HG03469 (cell line): ENCODE data around the gene RTN4RL2.

ENCODE experiments used
- ATAC-seq: cut with Tn5 transposase; IDR thresholded peaks from one replicate; pipeline ENCODE4 v1.9.1; 2021; ENCODE audit warnings: mild to moderate bottlenecking, moderate library complexity, moderate number of reproducible peaks; ENCODE audit not compliant: unreplicated experiment

RTN4RL2 gene

GRCh38 chr11:57498540-57498939 is 38.2 kb downstream of the RTN4RL2 start:
- ATAC-seq: no peak

DNA sequence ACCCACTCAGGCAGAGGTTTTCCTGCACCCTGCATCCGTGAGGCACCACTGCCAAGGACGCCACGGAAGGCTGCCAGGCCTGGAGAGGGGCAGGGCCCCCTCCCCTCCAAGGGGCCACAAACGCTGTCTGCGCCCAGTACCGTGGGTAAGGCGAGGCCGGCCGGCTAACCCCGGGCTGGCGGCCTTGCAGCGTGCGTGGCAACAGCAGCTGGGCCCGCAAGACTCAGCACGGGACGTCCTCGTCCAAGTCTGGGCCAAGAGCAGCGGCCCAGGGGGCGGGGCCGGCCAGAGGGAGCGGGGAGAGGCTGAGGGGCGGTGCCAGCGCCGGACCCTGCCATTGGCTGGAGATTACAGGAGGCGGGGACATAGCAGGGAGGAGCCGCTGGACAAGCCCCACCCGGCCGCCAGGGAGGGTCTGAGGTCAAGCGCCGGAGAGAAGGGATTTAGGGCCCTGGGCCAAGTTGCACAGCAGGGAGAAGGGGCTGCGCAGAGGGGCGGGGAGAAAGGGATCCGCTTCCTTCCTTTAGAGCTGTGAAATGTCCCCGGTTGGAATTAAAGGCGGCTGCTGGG is 39.2 kb downstream of the RTN4RL2 start:
- peak; percentile 98 for ATAC-seq

- ATAC-seq: no peak
Measured at GRCh38 chr11:57499983-57500461, 39.7 kb downstream of the RTN4RL2 start.

DNA sequence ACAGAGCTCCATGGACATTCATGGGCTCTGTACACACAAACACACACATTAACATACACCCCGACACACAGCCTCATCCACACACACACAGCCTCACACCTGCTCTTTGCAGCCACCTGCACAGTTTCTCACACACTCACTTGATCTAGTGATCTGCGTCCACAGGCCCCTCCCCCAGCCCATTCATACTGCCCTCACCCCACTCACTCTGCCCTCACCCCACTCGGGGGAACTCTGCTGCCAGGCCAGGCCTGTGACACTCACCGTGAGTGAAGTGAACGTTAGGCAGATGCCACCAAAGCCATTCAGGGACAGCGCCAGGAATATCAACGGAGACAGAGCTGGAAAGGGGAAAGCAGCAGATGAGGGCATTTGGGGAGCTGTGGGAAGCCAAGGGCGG is 40.2 kb downstream of the RTN4RL2 start:
- ATAC-seq: no peak

DNA sequence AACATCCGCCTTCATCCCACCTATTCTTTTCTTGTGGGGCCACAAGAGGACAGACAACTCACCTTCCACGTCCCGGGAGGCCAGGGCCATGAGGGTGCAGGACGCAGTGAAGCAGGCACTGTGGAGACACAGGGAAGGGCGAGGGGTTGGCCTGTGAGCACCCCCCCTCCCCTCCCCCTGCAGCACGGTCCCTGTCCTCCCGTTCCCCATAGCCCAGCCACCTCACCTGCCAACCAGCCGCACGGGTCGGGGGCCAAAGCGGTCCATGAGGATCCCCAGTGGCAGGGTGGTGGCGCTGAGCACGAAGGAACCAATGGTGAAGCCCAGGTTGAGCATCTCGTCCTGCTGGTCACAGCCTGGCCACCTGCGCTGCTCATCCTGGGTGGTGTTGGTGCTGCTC is 40.6 kb downstream of the RTN4RL2 start:
- no peak for ATAC-seq

DNA sequence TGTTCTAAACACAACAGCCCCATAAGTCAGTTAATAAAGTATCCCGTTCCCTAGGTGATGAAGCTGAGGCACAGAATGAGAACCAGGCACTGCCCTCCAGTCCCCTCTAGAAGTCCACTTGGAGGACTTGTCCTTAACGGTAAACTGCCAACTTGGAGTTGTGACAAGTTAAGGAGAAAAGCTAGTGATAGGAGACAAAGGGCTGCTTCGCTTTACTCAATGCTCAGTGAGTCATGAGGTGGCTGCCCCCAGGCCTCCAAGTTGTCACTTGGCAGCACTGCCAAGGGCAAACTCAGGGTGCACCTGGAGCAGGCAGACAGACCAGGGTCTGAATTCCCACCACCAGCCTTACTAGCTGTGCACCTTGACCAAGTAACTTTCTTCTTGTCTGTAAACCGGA is 41.6 kb downstream of the RTN4RL2 start:
- no peak for ATAC-seq

GRCh38 chr11:57502376-57502775 is 42.0 kb downstream of the RTN4RL2 start:
- no peak for ATAC-seq

DNA sequence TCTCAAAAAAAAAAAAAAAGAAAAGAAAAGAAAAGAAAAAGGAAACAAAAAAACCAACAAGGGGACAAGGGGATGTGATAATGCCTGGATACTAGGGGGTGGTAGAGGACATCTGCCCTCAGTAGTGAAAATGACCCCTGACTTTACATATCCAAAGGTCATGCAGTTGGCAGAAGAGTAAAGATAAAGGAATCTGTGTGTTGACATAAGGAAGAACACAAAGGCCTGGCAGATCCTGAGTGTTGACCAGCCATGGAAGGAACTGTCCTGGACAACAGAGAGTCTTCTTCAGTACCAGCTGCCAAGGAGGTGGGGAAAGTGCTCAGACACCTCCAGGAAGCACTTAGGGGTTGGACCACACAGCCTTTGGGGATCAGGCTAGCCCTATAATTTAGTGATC is 42.5 kb downstream of the RTN4RL2 start:
- ATAC-seq: no peak

GRCh38 chr11:57504511-57504910 is 44.2 kb downstream of the RTN4RL2 start:
- no peak for ATAC-seq

- no peak for ATAC-seq
Measured at GRCh38 chr11:57506522-57506921, 46.2 kb downstream of the RTN4RL2 start.

- no peak for ATAC-seq
Measured at GRCh38 chr11:57508341-57509170, 48.2 kb downstream of the RTN4RL2 start.

- ATAC-seq: no peak
Measured at GRCh38 chr11:57511741-57512430, 51.6 kb downstream of the RTN4RL2 start.

- ATAC-seq: no peak
Measured at GRCh38 chr11:57512646-57513451, 52.5 kb downstream of the RTN4RL2 start.

GRCh38 chr11:57513452-57513795 is 53.1 kb downstream of the RTN4RL2 start:
- no peak for ATAC-seq

- peak; percentile 32 for ATAC-seq
Measured at GRCh38 chr11:57513911-57514537, 53.7 kb downstream of the RTN4RL2 start.

DNA sequence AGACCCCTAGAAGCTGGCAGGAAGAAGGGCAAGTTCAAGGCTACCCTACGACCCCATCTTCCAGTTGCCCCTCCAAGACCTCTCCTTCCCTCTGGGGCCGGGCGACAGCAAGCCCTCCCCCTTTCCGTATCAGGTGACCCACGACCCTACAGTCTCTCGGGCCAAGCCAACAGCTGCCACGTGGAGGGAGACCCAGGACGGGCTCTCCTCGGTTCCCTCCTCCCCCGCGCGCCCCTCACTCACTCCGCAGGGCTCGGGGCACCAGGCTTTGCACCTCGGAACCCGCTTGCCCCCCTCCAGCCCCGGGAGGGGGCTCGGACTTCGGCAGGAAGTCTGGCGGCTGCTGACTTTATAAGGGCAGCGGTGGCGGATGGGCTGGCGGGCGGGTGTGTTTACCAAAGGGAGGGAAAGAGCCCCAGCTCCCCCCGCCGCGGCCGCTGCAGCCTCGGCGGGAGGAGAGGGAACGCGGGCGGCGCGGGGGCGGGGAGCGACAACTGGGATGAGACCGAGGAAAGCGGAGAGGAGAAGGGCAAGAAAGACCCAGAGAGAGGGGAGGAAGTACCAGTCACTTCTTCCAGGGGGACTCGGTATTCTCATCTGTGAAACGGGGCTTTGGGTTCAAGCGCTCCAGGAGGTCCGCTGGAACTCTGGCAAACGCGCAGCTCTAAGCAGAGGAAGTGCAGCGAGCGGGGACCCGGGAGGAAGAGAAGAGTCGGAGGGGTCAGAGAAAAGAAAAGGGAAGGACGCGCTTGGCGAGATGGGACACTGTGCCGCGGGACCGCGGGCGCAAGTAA is 54.4 kb downstream of the RTN4RL2 start:
- ATAC-seq: peak; percentile 7

DNA sequence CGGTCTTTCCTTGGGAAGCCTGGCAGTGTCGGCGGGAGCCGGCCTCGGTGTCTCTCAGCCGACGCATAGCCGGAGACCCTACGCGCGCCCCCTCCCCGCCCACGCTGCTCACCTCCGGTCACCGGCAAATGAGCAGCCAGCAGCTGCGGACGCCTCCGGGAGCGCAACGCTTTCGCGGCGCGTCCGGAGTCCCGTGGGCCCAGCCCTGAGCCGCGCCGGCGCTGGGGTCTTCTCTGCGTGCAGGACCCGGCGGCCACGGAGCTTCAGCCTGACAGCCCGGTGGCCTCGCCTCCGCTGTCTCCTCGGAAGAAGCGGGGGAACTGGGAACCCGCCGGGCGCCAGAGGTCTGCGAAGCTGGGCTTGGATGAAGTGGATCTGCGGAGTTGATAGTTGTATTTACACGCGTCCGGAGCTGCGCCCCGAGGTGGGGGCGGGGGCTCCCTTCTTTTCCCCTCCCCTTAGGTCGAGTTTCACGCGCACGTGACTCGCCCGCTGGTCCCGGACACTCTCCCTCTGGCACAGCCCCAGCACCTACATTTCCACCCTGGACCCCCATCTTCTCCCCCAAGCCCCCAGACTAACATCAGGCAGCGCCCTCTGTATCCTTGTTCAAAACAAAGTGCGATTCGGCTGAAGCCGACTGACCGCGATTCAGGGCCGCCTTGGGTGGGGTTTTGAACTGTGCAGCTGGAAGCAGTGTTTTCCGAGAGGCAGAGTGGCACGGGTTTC is 55.2 kb downstream of the RTN4RL2 start, which contains the start of gene SLC43A1:
Gene SLC43A1, minus strand, starts transcription at position 371 of the 729 bp plus-strand sequence. CDS start 1,591 bp downstream, outside the sequence.
- ATAC-seq: no peak

DNA sequence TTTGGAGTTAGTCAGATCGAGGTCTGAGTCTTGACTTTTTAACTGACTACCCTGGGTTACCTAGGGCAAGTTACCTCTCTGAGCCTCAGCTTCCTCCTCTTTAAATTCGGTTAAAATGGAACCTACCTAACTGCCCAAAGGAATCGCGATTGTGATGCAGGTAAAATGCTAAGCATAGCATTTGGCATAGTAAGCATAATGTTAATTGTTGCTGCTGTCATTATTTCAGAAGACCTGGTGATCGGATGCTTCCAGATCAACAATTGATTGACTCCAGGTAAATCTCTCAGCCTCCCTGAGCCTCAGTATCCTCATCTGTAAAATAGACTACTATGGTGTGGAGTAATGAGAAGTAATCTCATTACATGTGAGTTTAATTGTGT is 55.7 kb downstream of the RTN4RL2 start:
- ATAC-seq: no peak

GRCh38 chr11:57521116-57521515 is 60.8 kb downstream of the RTN4RL2 start:
- no peak for ATAC-seq
